K562 (cell line): ENCODE data around the gene SLC5A6. TPM values are rescaled to one million over a fixed set of nuclear protein-coding genes. Genes with fewer than 3 reads are reported as not detected.
A peak's percentile ranks its signal among the peaks of the same experiment; 100 is the strongest.

Experiments
- CREBBP ChIP-seq: IDR thresholded peaks from one replicate; pipeline ENCODE4 v1.6.1; 2012; ENCODE audit warnings: low read depth, mild to moderate bottlenecking, control low read depth, inconsistent platforms, low read length
- GATAD2B ChIP-seq: fragments of 450-650 bp; IDR thresholded peaks from 2 replicates; pipeline ENCODE4 v1.6.1; 2017; ENCODE audit warnings: mild to moderate bottlenecking, borderline replicate concordance
- HDGF ChIP-seq: fragments of 450-650 bp; IDR thresholded peaks from 2 replicates; pipeline ENCODE4 v1.6.1; 2016
- HNRNPUL1 ChIP-seq: fragments of 200-400 bp; formaldehyde crosslinking; IDR thresholded peaks from 2 replicates; pipeline ENCODE4 v1.6.1; 2017; ENCODE audit warnings: low read length
- NFE2L1 ChIP-seq: fragments of 450-650 bp; IDR thresholded peaks from 2 replicates; pipeline ENCODE4 v1.6.1; 2016; ENCODE audit warnings: missing genetic modification characterization, low read depth, mild to moderate bottlenecking, missing compliant biosample characterization, moderate library complexity, borderline replicate concordance
- NR3C1 ChIP-seq: sonication (generic); formaldehyde crosslinking; IDR thresholded peaks from 2 replicates; pipeline ENCODE4 v1.8.1; 2022; ENCODE audit warnings: missing genetic modification reagents
- NRF1 ChIP-seq, 2 experiments: fragments of 450-650 bp; IDR thresholded peaks in 1 of 2; conservative IDR thresholded peaks in 1 of 2; 2 replicates each; pipeline ENCODE4 v1.6.1; 2014; ENCODE audit warnings: mild to moderate bottlenecking in 2 of 2
- PPARD ChIP-seq: fragments of 250-450 bp; sonication (Bioruptor Pico); IDR thresholded peaks from 2 replicates; pipeline ENCODE4 v1.8.0; 2022; ENCODE audit warnings: inconsistent platforms, mild to moderate bottlenecking, moderate library complexity
- RFX7 ChIP-seq: fragments of 250-450 bp; sonication (Bioruptor Pico); IDR thresholded peaks from 2 replicates; pipeline ENCODE4 v1.5.1; 2021; ENCODE audit warnings: mild to moderate bottlenecking
- SAFB2 ChIP-seq: fragments of 200-400 bp; formaldehyde crosslinking; IDR thresholded peaks from 2 replicates; pipeline ENCODE4 v1.6.1; 2018; ENCODE audit warnings: borderline replicate concordance, low read length, low read depth, moderate library complexity; ENCODE audit not compliant: severe bottlenecking
- SMAD3 ChIP-seq: fragments of 450-650 bp; formaldehyde crosslinking; conservative IDR thresholded peaks from 2 replicates; pipeline ENCODE4 v1.4.0; 2020; ENCODE audit warnings: mild to moderate bottlenecking
- TGIF2 ChIP-seq: sonication (generic); formaldehyde crosslinking; IDR thresholded peaks from 2 replicates; pipeline ENCODE4 v1.8.1; 2022; ENCODE audit warnings: mild to moderate bottlenecking, missing genetic modification reagents, moderate library complexity
- ZFPM2 ChIP-seq: fragments of 250-450 bp; sonication (Bioruptor Pico); IDR thresholded peaks from 2 replicates; pipeline ENCODE4 v1.5.1; 2022; ENCODE audit warnings: mild to moderate bottlenecking
- ZNF140 ChIP-seq: fragments of 250-450 bp; sonication (Bioruptor Pico); IDR thresholded peaks from 2 replicates; pipeline ENCODE4 v1.8.0; 2021; ENCODE audit warnings: moderate library complexity, mild to moderate bottlenecking, inconsistent platforms
- ZNF3 ChIP-seq: fragments of 250-450 bp; sonication (Bioruptor Pico); IDR thresholded peaks from 2 replicates; pipeline ENCODE4 v1.5.0; 2021; ENCODE audit warnings: mild to moderate bottlenecking, moderate library complexity
- ZNF79 ChIP-seq: fragments of 250-450 bp; sonication (Bioruptor Pico); IDR thresholded peaks from 2 replicates; pipeline ENCODE4 v1.4.0; 2020; ENCODE audit warnings: low read depth, mild to moderate bottlenecking, moderate library complexity
- polyA plus RNA-seq, 8 experiments: library from polyadenylated mRNA; depleted of rRNA in 4 of 8; stranded (reverse) in 5 of 8; unstranded in 3 of 8; fragments of >200 nt; fragmentation: Nextera tagmentation in 2 of 8; fragmentation: Illumina TruSeq in 1 of 8; extraction: Ambion mirVana in 2 of 8; extraction: Trizol in 1 of 8; gene quantifications; 2 replicates each; pipeline versions ENCODE4 v1.2.1 to v1.2.3, GENCODE V29; 2011 to 2014; ENCODE audit warnings: inconsistent platforms in 1 of 8, missing spikeins in 1 of 8
- total RNA-seq, 7 experiments: library from RNA; depleted of rRNA in 6 of 7; stranded (reverse); fragments of >200 nt in 6 of 7; fragmentation: Illumina TruSeq in 2 of 7; extraction: Trizol in 2 of 7; gene quantifications; 2 replicates each; pipeline versions ENCODE4 v1.2.1 to v1.2.3, GENCODE V29; 2011 to 2021; ENCODE audit warnings: low replicate concordance in 1 of 7
- TF ChIP-seq, protein P1 (sequence below): fragments of 250-450 bp; sonication (Bioruptor Pico); IDR thresholded peaks from 2 replicates; pipeline ENCODE4 v1.4.0; 2020
- TF ChIP-seq, protein P2 (sequence below): fragments of 250-450 bp; sonication (Bioruptor Pico); IDR thresholded peaks from 2 replicates; pipeline ENCODE4 v1.5.0; 2020; ENCODE audit warnings: mild to moderate bottlenecking, borderline replicate concordance
- TF ChIP-seq, protein P3 (sequence below): fragments of 250-450 bp; sonication (Bioruptor Pico); IDR thresholded peaks from 2 replicates; pipeline ENCODE4 v1.8.0; 2021; ENCODE audit warnings: mild to moderate bottlenecking, moderate library complexity
- TF ChIP-seq, protein P4 (sequence below): IDR thresholded peaks from 2 replicates; pipeline ENCODE4 v1.6.1; 2016; ENCODE audit warnings: missing genetic modification characterization, missing compliant biosample characterization
- TF ChIP-seq, protein P5 (sequence below): fragments of 250-450 bp; sonication (Bioruptor Pico); IDR thresholded peaks from 2 replicates; pipeline ENCODE4 v1.5.0; 2020; ENCODE audit warnings: mild to moderate bottlenecking

SLC5A6 gene
- total and polyA plus RNA-seq, 9 of the 15 experiments (the other 6 are each of a cell fraction or from before 2014, with no cell fraction given) = 32.6 to 137 (median 107) TPM

DNA sequence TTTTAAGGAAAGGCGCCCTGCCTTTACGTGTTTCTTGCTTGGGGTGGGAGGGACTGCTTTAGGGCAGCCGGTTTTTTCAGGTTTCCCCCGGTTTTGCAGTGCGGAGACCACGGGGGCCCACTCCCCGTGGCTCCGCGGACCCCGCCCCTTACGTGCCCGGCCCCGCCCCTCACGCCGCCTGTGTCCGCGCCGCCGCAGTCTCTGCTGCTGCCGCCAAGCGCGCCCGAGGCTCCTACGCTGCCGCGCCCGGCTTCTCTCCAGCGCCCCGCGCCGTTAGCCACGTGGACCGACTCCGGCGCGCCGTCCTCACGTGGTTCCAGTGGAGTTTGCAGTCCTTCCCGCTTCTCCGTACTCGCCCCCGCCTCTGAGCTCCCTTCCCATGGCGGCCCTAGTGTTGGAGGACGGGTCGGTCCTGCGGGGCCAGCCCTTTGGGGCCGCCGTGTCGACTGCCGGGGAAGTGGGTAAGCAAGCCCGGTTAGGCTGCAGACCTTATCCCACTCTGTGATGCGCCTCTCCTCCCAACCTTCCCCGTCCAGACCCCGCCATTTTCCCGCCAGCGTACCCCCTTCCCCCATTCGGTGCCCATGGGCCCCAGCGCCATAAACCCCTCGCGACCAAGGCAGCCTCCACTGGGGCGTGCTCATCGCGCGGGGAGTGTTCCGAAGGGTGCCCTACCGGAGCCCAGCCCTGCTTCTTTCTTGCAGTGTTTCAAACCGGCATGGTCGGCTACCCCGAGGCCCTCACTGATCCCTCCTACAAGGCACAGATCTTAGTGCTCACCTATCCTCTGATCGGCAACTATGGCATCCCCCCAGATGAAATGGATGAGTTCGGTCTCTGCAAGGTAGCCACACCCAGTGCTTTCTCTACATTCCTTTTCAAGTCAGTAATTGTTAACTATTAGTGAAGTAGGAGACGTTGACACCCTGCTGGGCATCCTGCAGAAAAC, 5.4 kb upstream of the SLC5A6 start, which contains the start of gene CAD (continued):
- TF ChIP-seq NR3C1 (CRISPR knock-in tag) (peak; percentile 71; the same call in 1 of the 2 replicates), ZFPM2 (CRISPR knock-in tag) (no peak), TGIF2 (CRISPR knock-in tag) (no peak), PPARD (CRISPR knock-in tag) (no peak), HNRNPUL1 (no peak), SAFB2 (no peak), NFE2L1 (tag) (no peak), ZNF3 (CRISPR knock-in tag) (no peak), NRF1 (conservative IDR thresholded peaks at IDR 0.05 in 1 of 2, IDR thresholded peaks at IDR 0.05 in 1 of 2) (peak; percentile 75 to 80), GATAD2B (no peak), ZNF79 (CRISPR knock-in tag) (no peak), SMAD3 (CRISPR knock-in tag) (no peak), ZNF140 (CRISPR knock-in tag) (no peak), HDGF (no peak), CREBBP (no peak), RFX7 (CRISPR knock-in tag) (no peak)
- TF ChIP-seq, protein P1, sequence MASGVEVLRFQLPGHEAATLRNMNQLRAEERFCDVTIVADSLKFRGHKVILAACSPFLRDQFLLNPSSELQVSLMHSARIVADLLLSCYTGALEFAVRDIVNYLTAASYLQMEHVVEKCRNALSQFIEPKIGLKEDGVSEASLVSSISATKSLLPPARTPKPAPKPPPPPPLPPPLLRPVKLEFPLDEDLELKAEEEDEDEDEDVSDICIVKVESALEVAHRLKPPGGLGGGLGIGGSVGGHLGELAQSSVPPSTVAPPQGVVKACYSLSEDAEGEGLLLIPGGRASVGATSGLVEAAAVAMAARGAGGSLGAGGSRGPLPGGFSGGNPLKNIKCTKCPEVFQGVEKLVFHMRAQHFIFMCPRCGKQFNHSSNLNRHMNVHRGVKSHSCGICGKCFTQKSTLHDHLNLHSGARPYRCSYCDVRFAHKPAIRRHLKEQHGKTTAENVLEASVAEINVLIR (CRISPR knock-in tag) = no peak
- TF ChIP-seq, protein P2, sequence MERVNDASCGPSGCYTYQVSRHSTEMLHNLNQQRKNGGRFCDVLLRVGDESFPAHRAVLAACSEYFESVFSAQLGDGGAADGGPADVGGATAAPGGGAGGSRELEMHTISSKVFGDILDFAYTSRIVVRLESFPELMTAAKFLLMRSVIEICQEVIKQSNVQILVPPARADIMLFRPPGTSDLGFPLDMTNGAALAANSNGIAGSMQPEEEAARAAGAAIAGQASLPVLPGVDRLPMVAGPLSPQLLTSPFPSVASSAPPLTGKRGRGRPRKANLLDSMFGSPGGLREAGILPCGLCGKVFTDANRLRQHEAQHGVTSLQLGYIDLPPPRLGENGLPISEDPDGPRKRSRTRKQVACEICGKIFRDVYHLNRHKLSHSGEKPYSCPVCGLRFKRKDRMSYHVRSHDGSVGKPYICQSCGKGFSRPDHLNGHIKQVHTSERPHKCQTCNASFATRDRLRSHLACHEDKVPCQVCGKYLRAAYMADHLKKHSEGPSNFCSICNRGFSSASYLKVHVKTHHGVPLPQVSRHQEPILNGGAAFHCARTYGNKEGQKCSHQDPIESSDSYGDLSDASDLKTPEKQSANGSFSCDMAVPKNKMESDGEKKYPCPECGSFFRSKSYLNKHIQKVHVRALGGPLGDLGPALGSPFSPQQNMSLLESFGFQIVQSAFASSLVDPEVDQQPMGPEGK (CRISPR knock-in tag) = no peak
- TF ChIP-seq, protein P3, sequence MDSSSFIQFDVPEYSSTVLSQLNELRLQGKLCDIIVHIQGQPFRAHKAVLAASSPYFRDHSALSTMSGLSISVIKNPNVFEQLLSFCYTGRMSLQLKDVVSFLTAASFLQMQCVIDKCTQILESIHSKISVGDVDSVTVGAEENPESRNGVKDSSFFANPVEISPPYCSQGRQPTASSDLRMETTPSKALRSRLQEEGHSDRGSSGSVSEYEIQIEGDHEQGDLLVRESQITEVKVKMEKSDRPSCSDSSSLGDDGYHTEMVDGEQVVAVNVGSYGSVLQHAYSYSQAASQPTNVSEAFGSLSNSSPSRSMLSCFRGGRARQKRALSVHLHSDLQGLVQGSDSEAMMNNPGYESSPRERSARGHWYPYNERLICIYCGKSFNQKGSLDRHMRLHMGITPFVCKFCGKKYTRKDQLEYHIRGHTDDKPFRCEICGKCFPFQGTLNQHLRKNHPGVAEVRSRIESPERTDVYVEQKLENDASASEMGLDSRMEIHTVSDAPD (CRISPR knock-in tag) = no peak
- TF ChIP-seq, protein P4, sequence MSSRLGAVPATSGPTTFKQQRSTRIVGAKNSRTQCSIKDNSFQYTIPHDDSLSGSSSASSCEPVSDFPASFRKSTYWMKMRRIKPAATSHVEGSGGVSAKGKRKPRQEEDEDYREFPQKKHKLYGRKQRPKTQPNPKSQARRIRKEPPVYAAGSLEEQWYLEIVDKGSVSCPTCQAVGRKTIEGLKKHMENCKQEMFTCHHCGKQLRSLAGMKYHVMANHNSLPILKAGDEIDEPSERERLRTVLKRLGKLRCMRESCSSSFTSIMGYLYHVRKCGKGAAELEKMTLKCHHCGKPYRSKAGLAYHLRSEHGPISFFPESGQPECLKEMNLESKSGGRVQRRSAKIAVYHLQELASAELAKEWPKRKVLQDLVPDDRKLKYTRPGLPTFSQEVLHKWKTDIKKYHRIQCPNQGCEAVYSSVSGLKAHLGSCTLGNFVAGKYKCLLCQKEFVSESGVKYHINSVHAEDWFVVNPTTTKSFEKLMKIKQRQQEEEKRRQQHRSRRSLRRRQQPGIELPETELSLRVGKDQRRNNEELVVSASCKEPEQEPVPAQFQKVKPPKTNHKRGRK (tag) = no peak
- TF ChIP-seq, protein P5, sequence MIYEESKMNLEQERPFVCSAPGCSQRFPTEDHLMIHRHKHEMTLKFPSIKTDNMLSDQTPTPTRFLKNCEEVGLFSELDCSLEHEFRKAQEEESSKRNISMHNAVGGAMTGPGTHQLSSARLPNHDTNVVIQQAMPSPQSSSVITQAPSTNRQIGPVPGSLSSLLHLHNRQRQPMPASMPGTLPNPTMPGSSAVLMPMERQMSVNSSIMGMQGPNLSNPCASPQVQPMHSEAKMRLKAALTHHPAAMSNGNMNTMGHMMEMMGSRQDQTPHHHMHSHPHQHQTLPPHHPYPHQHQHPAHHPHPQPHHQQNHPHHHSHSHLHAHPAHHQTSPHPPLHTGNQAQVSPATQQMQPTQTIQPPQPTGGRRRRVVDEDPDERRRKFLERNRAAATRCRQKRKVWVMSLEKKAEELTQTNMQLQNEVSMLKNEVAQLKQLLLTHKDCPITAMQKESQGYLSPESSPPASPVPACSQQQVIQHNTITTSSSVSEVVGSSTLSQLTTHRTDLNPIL = no peak
